NCI-H510A treated with DMSO at 0.1 percent for 48 hours (cell line): Measurements from ENCODE around the gene PDGFB.
"Not testable (repeated sequence)": the region's sequence is repeated elsewhere in the genome, so short reads cannot be mapped to it uniquely, and the experiment has no call there.

Source experiments
- DNase-seq: peaks from one replicate; lab custom pipeline; 2025; lab: John Stamatoyannopoulos, UW

Gene PDGFB

DNA sequence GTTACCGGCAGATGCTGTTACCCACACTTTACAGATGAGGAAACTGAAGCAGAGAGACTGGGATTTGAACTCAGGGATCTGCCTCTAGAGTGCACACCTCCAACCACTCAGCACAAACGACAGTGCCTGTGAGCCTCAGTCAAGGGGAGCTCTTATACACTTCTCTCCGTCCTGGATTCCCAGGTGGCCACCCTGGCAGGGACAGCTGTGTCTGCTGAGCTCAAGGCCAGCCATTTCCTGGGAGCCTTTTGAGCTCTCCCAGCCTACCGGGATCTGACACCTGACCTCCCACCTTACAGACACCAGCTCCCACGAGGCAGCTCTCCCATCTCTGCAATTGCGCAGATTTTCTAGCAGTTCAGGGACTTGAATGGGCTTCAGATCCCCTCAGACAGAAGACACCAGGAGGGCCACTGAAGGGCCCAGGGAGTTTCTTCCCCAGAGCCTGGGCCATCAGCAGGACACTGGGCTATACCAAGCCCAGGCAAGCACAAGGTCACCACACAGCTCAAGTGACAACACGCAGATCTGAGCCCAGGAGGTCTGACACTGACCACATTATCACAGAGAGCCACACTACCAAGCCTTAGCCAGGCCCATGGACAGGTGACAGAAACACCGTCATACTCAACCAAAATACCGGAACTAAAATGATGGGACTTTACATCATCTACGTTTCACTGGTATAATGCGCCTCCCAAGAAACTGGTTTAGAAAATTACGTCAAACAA lies 17.1 kb downstream of the PDGFB start:
- no peak for DNase-seq

DNA sequence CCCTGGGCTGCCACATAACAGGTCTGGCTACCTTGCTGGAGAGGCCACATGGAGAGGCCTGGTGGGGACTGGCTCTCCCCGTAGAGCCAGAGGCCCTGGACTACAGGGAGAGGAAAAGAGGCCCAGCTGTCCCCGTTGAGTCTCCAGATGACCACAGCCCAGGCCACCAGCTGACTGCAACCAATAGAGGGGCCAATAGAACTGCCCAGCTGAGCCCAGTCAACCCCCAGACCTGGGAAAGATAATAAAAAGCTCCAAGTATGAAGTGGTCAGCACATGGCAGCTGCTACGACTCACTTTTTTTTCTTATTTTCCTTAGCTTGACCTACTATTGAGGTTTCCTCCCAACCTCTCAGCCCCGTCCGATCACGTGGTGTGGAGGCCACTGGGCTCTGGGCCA lies 18.4 kb downstream of the PDGFB start:
- DNase-seq = no peak

DNA sequence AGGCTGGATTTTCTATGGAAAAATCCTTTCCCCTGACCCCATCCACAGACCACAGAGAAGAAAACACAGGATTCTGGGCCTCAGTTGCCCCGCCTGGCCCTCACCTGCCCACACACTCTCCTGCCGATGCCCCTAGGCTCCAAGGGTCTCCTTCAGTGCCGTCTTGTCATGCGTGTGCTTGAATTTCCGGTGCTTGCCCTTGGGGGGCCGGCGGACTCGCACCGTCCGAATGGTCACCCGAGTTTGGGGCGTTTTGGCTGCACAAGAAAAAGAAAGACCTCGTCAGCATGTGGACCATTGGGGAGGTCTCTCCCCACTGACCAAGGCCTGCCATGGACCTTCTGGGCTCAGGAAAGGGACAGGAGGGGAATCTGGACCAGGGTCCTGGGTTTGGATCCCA lies 19.2 kb downstream of the PDGFB start:
- DNase-seq = no peak

DNA sequence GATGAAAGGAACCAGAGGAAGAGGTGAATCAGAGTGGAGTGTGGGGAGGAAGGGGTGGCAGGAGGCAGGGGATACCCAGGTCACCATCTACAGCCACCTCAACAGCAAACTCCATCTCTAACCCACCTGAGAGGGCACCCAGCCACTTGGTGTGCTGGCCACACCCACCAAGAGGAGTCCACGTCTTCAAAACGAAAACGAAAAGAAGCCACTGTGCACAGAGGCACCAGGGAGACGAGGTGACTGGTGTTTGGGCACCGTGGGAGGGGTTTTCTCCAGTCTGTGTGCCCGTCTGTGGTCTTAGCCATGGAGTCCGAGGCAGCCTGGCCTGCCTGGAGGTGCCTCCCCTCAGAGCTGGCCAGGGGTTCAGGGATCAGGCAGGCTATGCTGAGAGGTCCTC lies 20.2 kb downstream of the PDGFB start:
- no peak for DNase-seq

DNA sequence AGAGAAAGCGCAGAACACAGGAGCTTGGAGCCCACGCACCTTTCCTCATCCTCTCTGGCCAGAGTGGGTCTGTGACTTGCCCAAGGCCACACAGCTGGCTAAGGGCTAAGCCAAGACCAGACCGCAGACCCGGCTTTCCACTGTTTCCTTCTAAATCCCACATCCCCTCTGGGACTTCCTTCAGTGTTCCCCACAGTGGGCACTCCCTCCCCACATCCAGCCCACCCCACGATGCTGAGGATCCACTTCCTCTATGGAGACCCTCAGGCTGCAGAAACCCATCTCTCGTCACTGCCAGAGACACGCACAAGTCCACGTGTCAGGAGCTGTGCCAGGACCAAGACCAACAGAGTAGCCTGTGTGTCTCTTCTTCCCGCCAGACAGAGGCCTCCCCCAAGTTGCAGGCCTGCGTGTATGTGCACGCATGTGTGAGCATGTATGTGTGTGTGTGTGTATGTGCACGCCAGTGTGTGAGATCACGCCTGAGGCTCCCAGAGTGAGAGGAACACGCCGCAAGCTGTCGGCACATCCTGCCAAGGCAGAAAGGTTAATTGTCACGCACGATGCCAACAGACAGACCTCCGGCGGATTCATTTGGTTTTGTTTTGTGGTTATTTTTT lies 21.6 kb downstream of the PDGFB start:
- DNase-seq = no peak

DNA sequence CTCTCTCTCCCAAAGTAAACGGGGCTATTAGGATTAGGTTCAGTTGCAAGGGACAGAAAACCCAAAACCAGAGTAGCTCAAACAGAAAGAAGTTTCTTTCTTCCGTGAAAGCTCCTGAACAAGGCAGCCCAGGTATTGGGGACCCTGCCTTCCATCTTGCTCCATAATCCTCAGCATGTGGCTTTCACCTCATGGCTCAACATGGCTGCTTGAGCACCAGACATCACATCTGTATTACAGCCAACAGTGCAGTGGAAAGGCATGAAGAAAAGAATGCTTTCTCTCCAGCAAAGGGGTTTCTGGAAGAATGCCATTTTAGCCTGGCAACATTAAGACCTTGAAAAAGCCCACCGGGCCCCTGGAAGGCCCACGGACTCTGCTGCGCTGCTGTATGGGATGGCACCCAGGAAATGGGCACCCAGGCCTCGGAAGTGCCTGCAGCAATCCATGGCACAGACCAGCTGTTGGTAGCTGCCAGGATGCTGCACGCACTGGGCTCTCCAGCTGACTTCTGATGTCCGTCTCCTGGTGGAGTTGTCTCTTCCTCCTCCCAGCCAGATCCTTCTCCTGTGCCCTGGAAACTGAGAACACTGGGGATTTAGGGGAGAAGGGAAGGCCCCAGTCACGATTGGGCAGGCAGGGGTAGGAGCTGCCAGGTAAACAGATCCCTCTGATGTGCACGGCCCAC lies 22.6 kb downstream of the PDGFB start:
- no peak for DNase-seq

DNA sequence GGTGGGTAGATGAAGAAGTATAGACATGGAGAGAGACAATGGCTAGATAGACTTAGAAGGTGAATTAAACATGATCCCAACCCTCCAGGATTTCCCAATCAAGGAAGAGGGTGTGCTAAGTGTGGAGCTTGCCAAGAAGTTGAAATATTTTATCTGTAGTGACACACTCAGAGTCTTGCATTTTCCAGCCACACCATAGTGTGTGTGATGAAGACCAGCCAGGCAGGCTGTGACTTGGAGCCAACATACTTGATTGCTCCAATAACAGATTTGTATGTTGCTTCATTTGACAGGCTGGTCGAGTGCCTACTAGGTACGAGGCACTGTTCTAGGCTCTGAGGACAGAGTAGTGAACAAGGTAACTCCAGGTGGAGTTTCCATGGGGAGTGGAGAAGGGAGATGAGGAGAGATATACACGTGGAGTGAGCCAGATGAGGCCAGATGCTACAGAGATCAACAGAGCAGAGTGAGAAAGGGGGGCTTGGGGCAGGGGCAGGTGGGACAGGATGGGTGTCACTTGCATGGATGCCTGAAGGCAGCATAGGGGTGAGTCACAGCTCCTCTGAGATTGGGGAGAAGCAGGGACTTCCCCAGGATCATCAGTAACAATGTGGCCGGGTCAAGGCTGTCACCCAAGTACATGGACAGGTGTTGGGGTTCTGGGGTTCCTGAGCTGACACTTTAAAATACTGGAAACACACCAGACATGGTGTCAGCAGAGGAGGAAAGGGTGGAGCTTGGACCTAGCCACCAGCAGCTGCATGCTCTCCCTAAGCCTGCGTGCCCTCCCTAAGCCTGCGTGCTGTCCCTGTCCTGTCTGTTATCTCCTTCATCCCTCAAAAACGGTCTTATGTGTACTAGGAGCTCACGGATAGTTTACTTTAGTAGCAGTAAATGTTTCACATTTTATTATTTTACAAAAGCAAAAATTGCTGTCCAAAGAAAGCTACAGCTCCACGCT lies 23.6 kb downstream of the PDGFB start:
- DNase-seq = no peak

DNA sequence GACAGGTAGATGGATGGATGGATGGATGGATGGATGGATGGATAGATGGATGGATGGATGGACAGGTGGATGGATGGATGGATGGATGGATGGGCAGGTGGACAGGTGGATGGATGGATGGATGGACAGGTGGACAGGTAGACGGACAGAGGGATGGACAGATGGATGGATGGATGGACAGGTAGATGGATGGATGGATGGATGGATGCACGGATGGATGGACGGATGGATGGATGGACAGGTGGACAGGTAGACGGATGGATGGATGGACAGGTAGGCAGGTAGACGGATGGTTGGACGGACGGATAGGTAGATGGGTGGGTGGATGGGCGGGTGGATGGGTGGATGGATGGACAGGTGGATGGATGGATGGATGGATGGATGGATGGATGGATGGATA lies 24.3 kb downstream of the PDGFB start:
- no peak for DNase-seq

DNA sequence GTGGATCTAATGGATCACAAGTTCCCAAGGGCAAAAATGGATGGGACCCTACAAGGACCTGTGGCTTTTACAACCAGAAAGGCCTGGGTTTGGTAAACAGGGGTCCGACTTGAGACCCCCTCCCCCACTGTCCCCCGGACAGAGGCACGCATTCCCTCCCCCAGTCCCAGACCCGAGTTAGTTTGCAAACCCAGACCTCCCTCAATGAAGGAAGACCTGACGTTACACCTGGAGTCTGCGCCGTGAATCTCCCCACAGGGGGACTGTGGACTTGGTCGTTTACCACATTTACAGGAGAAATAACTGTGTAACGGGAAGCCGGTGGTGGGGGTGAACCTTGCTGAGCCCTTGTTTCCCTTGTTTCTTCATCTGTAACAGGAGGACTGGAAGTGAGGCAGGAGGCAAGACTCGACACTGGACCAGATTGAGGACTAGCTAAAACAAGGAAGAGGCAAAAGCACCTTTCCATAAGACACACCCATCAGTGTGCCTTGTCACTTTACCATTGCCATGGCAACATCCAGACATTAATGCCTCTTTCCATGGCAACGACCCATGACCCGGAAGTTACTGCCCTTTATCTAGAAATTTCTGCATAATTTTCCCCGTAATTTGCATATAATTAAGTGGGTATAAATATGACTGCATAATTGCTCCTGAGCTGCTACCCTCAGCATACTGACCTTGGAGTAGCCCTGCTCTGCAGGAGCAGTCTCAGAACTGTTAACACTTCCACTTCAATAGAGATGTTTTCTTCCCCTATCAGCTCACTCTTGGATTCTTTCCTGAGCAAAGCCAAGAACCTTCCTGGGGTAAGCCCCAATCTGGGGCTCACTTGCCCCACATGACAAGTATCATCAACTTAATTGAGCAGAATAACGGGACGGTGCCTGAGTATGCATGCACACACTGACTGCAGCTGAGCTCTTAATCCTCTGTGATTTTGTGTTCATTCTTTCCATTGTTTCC lies 25.4 kb downstream of the PDGFB start:
- no peak for DNase-seq

DNA sequence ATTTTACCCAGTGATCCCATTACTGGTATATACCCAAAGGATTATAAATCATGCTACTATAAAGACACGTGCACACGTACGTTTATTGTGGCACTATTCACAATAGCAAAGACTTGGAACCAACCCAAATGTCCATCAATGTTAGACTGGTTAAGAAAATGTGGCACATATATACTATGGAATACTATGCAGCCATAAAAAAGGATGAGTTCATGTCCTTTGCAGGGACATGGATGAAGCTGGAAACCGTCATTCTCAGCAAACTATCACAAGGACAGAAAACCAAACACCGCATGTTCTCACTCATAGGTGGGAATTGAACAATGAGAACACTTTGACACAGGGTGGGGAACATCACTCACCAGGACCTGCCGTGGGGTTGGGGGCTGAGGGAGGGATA lies 26.4 kb downstream of the PDGFB start:
- DNase-seq = not testable (repeated sequence)

DNA sequence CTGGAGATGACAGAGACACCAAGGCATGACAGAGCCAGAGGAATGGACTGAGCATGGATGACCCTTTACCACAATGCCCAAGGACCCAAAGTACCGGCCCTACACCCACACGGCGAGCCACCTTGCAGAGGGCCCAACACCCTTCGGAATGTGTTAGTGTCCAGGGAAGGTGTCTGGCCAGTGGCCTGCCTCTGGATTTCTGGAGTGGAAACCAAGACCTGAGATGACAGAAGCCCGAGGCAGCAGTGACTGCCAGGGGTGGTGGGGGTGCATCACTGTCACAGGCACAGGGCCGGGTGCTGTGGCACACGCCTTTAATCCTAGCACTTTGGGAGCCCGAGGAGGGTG lies 28.7 kb downstream of the PDGFB start:
- no peak for DNase-seq

DNA sequence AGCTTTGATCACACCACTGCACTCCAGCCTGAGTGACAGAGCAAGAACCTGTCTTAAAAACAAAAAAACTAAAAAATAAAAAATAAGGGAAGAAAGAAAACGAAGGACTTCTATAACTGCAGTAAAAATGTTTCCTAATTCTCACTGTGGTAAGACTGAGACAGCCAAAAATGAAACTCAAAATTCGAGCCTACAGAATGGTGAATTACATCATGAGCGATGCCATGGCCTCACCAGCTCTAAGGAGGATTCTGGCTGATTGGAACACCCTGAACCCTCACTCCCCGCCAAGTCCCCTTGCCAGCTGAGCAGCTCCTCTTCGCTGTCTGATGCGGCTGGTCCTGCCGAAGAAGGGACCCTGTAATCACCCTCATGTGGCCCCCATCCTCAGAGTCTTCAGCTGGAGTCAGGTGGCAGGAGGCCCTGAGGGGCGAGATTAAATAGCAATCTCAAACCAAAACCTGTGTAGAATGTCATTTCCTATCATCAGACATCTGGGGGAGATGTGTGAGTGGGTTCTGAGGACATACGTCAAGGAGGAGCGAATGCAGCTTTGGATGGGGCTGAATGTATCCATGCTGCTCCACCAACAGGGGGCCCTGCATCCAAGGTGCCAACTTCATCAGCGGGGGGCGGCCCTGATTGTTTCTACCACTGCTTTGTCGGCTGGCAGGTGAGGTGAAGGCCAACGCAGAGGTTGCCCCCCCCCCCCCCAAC lies 29.2 kb downstream of the PDGFB start:
- no peak for DNase-seq

DNA sequence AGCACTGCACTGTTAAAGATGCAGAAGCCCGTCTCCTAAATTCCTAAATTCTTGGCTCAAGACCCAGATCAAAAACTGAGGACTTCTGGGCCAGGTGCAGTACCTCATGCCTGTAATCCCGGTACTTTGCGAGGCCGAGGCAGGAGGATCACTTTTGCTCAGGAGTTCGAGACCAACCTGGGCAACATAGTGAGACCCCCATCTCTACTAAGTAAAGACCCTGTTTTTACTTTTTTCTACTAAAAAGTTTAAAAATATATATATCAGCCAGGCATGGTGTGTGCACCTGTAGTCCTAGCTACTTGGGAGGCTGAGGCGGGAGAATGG lies 29.7 kb downstream of the PDGFB start:
- DNase-seq = no peak

DNA sequence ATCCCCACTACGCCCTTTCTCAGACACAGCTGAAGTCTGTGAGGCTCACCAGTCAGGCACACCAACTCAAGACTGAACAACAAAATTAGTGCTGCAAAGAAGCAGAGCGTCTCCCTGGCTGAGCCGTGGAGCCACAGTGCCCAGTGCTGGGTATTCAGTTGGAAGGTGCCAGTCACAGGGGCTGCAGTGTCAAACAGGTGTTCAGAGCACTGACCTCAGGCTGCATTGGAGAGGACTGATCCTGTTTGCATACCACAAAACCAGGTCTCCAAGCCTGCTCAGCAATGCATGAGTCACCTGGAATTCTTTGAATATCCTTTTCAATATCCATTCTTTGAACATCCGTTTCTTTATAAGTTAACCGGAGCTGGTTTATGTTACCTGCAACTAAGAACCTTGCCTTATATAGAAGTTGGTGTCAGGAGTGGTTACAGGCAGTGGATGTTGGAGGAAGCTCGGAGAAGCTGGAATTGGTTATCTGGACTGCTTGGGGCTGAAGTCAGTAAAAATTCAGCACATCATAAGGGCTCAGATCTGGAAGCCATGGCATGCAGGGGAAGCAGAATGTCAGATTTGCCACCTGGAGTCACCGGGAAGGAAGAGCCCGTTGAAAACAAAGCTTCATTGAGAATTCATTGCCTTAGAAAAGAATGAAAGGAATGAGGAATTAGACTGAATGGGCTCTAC lies 30.3 kb downstream of the PDGFB start:
- peak; percentile 6 for DNase-seq

DNA sequence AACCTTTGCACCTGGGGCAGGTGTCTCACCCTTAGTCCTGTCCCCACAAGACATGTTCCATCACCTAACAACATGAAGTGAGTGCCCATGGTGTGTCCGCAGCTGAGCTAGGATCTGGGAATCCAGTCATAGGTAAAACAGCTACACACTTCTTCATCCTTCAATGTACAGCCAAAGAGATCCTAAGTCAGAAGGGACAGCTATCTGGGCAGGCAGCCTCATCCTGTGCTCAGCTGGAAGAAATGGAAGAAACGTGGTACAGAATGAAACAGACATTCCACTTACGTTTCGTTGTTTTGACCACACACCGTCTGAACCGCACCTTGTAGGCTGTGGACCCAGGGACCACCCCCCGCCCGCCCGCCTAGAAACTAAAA lies 30.8 kb downstream of the PDGFB start:
- no peak for DNase-seq

DNA sequence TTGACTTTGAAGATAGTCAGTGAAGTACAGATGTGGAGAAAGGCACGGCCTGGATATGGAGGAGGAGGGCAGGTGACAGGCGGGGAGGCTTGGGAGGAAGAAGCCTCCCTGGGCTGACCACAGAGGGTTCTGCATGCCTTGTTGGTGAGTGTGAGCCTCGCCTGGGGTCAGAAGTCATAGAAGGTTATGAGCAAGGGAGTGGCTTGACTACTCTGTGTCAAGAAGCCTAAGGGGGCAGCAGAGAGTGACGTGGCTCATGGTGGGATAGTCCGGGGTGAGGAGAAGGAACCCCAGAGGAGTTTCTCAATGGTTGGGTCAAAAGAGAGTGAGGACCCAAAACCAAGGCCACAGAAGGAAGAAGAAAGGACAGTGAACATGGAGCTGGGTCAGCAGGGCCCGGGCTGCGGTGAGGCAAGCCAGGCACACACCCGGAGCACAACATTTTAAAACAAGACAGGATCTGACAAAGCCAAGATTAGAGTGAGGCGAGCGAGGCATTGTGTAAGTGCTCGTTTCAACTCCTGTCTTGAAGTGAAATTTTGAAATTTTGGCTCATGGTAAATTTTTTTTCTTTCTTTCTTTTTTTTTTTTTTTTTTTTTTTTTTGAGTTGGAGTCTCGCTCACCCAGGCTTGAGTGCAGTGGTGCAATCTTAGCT lies 31.9 kb downstream of the PDGFB start:
- DNase-seq = no peak

DNA sequence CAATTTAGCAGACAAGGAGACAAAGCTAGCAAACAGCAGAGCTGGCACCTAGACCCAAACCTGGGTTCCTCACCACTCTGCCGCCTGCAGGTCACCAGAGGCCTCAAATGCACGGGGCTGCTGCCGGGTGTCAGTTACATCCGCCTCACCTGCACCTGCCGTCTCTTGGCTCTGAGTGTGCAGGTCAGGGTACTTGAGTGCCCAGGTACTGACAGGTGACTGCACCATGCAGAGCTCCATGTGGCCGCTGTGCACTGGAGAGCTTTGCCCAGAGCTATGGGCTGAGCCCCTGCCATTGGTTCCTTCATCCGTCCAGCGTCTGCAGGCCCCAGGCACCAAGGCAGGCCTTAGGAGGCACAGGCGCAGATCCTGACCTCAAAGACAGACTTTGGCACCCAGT lies 35.0 kb downstream of the PDGFB start:
- peak; percentile 79 for DNase-seq

DNA sequence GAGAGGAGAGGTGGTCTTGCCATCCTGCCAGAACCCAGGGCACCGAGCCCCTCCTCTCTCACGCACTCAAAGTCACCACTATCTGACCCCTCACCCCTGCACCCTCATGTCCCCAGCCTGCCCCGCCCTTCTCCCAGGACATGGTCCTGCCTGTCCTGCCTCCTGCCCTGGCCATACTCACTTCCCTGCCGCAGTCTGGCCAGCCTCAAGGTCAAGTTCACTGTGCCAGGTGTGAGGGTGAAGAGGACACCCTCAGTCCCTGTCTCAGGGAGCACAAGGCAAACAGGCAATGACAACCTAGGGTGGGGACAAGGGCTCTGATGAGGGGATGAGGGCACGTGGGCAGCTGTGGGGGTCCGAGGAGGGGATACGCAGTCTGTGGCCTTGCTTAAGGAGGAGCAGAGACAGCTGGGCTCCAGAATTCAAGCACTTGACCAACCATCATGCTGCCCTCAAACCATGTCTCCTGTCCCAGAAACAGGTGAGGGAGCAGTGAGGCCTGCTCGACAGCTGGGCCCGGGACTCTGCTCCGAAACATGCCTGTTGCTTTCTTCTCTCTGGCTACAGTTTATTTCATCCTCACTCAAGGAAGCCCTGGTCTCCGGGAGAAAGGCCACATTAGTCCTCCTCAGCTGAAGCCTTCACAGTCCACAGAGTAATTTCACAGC lies 36.6 kb downstream of the PDGFB start:
- DNase-seq = no peak
